Fibroblast of peridontal ligament (primary cell): Measurements from ENCODE around the gene LSAMP.

Experiments used
- DNase-seq: peaks from one replicate; pipeline ENCODE4 v3.0.0-alpha.2; 2010; ENCODE audit errors: extremely low read depth

Gene LSAMP

GRCh38 chr3:115961380-115961779 is 483.9 kb downstream of the LSAMP start:
- DNase-seq: peak; percentile 65

- no peak for DNase-seq
Observed at GRCh38 chr3:115960799-115961198, 484.5 kb downstream of the LSAMP start.

- DNase-seq: no peak
Observed at GRCh38 chr3:115958526-115958925, 486.8 kb downstream of the LSAMP start.

GRCh38 chr3:115947325-115947724 is 498.0 kb downstream of the LSAMP start:
- no peak for DNase-seq

- DNase-seq: no peak
Observed at GRCh38 chr3:115943579-115943978, 501.7 kb downstream of the LSAMP start.

GRCh38 chr3:115937054-115937453 is 508.2 kb downstream of the LSAMP start:
- DNase-seq: no peak

- no peak for DNase-seq
Observed at GRCh38 chr3:115932807-115933206, 512.5 kb downstream of the LSAMP start.

- DNase-seq: no peak
Observed at GRCh38 chr3:115931581-115931980, 513.7 kb downstream of the LSAMP start.

- DNase-seq: no peak
Observed at GRCh38 chr3:115930922-115931321, 514.4 kb downstream of the LSAMP start.

- DNase-seq: no peak
Observed at GRCh38 chr3:115930168-115930567, 515.1 kb downstream of the LSAMP start.

GRCh38 chr3:115928376-115928775 is 516.9 kb downstream of the LSAMP start:
- DNase-seq: no peak

- no peak for DNase-seq
Observed at GRCh38 chr3:115927197-115927596, 518.1 kb downstream of the LSAMP start.

- peak; percentile 40 for DNase-seq
Observed at GRCh38 chr3:115922681-115923347, 522.5 kb downstream of the LSAMP start.

- DNase-seq: no peak
Observed at GRCh38 chr3:115921711-115922110, 523.6 kb downstream of the LSAMP start.

GRCh38 chr3:115918900-115919299 is 526.4 kb downstream of the LSAMP start:
- DNase-seq: no peak

GRCh38 chr3:115916866-115917265 is 528.4 kb downstream of the LSAMP start:
- DNase-seq: no peak

GRCh38 chr3:115915061-115915460 is 530.2 kb downstream of the LSAMP start:
- no peak for DNase-seq

GRCh38 chr3:115913069-115913686 is 532.1 kb downstream of the LSAMP start:
- DNase-seq: peak; percentile 19

- peak; percentile 35 for DNase-seq
Observed at GRCh38 chr3:115912372-115912771, 532.9 kb downstream of the LSAMP start.

GRCh38 chr3:115905871-115906270 is 539.4 kb downstream of the LSAMP start:
- DNase-seq: no peak

- peak; percentile 30 for DNase-seq
Observed at GRCh38 chr3:115903843-115904242, 541.4 kb downstream of the LSAMP start.

- DNase-seq: no peak
Observed at GRCh38 chr3:115901008-115901407, 544.3 kb downstream of the LSAMP start.

- no peak for DNase-seq
Observed at GRCh38 chr3:115899535-115899934, 545.8 kb downstream of the LSAMP start.
